ENCODE measurements around the gene EPHB2. TPM values are rescaled to one million over a fixed set of nuclear protein-coding genes. Genes with fewer than 3 reads are reported as not detected.

Gene EPHB2
- total RNA-seq, 2 experiments from 2014 or later: 0.13 TPM; not detected in 1

DNA sequence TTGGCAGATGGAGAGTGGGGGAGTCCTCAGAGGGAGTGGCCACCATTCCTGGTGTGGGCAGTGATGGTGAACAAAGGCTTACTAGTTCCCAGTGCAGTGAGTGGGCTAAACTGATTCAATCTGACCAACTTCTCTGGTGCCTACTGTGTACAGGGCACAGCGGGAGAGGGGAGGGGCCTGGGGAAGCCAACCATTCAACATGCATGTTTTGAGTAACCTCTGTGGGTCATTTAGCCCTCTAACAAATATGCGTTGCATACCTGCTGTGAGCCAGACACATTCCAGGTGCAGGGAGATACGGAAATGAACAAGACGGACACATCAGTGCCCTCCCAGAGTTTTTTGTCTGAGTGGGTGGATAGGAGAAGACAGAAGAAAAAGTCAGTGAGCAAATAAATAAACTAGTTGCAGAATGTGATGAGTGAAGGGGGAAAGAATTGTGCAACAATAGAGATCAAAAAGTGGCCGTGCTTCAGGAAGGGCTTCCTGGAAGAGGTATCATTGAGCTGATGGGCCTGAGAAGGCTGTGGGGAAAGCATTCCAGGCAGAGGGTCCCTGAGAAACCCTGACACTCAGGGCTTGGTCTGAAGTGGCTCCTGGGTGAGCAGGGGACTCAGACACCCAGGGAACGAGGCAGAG, 78.8 kb downstream of the EPHB2 start:
- no peak for ATAC-seq
- Mint-ChIP-seq H3K9me3 (no peaks in the 10 kb centered on the region), H3K36me3 (ENCODE audit: low read depth) (no peaks in the 10 kb centered on the region), H3K27ac (no peak overlapping the region), H3K27me3 (no peaks in the 10 kb centered on the region), H3K4me1 (ENCODE audit: low read depth) (no peaks in the 10 kb centered on the region), H3K4me3 (no peak overlapping the region)
- POLR2A ChIA-PET: no interaction called here
- TF ChIP-seq, protein P1, sequence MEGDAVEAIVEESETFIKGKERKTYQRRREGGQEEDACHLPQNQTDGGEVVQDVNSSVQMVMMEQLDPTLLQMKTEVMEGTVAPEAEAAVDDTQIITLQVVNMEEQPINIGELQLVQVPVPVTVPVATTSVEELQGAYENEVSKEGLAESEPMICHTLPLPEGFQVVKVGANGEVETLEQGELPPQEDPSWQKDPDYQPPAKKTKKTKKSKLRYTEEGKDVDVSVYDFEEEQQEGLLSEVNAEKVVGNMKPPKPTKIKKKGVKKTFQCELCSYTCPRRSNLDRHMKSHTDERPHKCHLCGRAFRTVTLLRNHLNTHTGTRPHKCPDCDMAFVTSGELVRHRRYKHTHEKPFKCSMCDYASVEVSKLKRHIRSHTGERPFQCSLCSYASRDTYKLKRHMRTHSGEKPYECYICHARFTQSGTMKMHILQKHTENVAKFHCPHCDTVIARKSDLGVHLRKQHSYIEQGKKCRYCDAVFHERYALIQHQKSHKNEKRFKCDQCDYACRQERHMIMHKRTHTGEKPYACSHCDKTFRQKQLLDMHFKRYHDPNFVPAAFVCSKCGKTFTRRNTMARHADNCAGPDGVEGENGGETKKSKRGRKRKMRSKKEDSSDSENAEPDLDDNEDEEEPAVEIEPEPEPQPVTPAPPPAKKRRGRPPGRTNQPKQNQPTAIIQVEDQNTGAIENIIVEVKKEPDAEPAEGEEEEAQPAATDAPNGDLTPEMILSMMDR (IDR thresholded peaks at IDR 0.05): no peak
- CTCF ChIA-PET: interaction anchor here (1.1 kb wide), 1 partner anchor 16 kb away, joined by 3 read pairs; no protein-coding TSS in a partner anchor
- no peak for DNase-seq
- intact Hi-C loops (cut with micrococcal nuclease): no loop called here

DNA sequence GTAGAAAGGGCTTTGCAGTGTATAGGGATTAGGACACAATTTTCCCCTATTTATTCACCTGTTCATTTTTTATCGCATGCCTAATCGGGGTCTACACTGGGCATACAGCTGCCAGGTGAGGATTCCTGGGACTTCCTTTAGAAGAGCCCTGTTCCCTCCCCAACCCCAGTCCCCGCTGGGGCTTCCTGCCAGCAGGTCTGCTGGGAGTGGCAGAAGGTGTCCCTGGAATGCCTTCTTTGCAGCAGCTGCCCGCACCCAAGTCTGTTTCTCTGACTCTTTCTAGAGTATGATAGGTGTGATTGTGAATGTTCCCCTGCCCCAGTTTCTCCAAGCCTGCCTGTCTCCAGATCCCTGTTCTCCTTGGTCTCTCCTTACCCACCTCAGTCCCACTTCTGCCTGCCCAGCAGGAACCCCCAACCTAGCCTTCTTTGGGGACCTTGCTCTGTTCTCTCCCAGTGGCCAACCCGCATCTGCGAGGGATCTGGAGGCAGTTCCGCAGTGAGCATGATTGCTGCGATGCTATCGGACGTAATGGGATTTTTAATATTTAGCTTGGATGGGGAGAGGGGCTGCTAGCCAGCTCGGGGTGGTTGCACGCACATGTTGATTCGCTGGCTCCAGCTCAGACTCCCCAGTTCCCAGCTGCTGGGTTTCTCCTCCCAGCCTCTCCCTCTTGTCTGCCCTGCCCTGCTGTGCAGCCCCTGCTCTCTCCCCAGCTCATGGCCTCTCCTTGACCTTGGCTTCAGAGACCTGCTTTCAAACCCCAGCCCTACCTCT, 79.8 kb downstream of the EPHB2 start:
- no peaks in the 10 kb centered on the region for H3K9me3 Mint-ChIP-seq
- H3K27me3 Mint-ChIP-seq: no peaks in the 10 kb centered on the region
- ChIA-PET POLR2A (no interaction called here), CTCF (no interaction called here)
- DNase-seq (no peak), ATAC-seq (no peak)
- no peak overlapping the region for H3K27ac Mint-ChIP-seq
- no peaks in the 10 kb centered on the region for H3K36me3 Mint-ChIP-seq (ENCODE audit: low read depth)
- TF ChIP-seq, protein P1 (IDR thresholded peaks at IDR 0.05): no peak
- no peaks in the 10 kb centered on the region for H3K4me1 Mint-ChIP-seq (ENCODE audit: low read depth)
- no peak overlapping the region for H3K4me3 Mint-ChIP-seq
- intact Hi-C loops (cut with micrococcal nuclease): no loop called here

DNA sequence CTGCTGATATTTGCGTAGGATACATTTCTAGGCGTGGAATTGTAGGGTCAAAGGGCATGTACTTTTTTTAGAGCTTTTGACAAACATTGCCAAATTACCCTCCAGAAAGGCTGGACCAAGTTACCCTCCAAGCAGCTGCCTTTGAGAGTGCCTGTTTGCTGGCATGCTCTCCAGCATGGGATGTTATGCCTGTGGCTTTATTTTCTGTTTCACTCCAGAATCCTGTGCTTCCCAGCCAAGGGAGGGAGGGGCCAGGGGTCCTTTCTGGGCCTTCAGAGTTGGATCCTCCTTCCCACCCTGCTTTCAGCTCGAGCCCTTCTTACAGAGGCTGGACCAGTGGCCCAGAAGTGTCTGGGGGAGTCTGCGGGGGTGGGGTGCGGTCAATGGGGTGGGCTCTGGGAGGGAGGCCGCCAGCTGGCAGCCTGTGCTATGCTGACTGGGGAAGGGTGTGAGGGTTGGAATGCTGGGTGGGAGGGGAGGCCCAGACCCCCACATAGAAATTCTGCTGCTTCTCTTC, 81.2 kb downstream of the EPHB2 start:
- POLR2A ChIA-PET: no interaction called here
- Mint-ChIP-seq H3K27ac (no peak overlapping the region), H3K36me3 (ENCODE audit: low read depth) (no peaks in the 10 kb centered on the region), H3K4me3 (no peak overlapping the region), H3K9me3 (no peaks in the 10 kb centered on the region), H3K27me3 (no peaks in the 10 kb centered on the region), H3K4me1 (ENCODE audit: low read depth) (no peaks in the 10 kb centered on the region)
- TF ChIP-seq, protein P1 (IDR thresholded peaks at IDR 0.05): no peak
- CTCF ChIA-PET: no interaction called here
- intact Hi-C loops (cut with micrococcal nuclease): no loop called here
- no peak for ATAC-seq
- no peak for DNase-seq

DNA sequence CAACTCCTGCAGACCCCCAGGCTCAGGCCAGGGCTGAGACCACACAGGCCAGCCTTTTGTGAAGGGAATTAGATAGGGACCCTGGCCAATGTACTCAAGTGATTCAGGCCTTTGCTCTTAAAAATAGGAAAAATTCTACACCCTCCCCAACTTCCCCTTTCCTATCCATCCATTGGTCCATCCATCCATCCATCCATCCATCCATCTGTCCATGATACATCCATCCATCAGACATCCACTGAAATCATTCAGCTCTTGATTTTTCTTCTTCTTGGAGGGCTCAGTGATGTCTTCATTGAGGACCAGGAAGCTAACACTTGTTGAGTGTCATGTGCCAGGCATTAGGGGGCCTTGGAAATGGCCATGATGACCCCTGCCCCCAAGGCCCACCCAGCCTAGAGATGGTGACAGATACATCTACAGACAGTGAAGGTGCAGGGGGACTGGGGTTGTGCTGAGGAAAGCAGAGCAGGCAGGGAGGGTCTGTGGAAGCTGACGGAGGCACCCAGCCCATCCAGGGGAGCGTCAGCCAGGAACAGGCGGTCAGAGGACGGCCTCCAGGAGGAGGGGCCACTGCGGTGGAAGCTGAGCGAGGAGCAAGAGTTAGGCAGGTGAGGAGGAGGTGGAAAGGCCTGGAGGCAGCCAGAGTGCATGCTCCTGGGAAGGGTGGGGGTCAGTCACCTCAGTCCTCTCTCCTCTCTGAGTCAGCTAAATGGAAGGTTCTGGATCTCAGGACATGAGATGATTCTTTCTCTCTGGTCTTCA, 81.9 kb downstream of the EPHB2 start:
- ATAC-seq (no peak), DNase-seq (no peak)
- no peaks in the 10 kb centered on the region for H3K36me3 Mint-ChIP-seq (ENCODE audit: low read depth)
- ChIA-PET POLR2A (no interaction called here), CTCF (no interaction called here)
- intact Hi-C loops (cut with micrococcal nuclease): no loop called here
- H3K9me3 Mint-ChIP-seq: no peaks in the 10 kb centered on the region
- no peaks in the 10 kb centered on the region for H3K27me3 Mint-ChIP-seq
- H3K27ac Mint-ChIP-seq: no peak overlapping the region
- no peak overlapping the region for H3K4me3 Mint-ChIP-seq
- TF ChIP-seq, protein P1 (IDR thresholded peaks at IDR 0.05): no peak
- no peaks in the 10 kb centered on the region for H3K4me1 Mint-ChIP-seq (ENCODE audit: low read depth)

All from activated CD8-positive, alpha-beta T cell treated with anti-CD3 and anti-CD28 coated beads for 36 hours (primary cell).